ENCODE data around the gene ADAM19.

Gene ADAM19

GRCh38 chr5:157542282-157543000 is 33.1 kb downstream of the ADAM19 start:
- no peak for DNase-seq (ENCODE audit: low read depth in 3 of 3, low spot score in 1 of 3)

GRCh38 chr5:157541447-157542118 is 34.0 kb downstream of the ADAM19 start:
- DNase-seq (ENCODE audit: low read depth in 3 of 3, low spot score in 1 of 3) = no peak

- no peak for DNase-seq (ENCODE audit: low read depth in 3 of 3, low spot score in 1 of 3)
Measured at GRCh38 chr5:157540707-157541446, 34.7 kb downstream of the ADAM19 start.

- no peak for DNase-seq (ENCODE audit: low read depth in 3 of 3, low spot score in 1 of 3)
Measured at GRCh38 chr5:157540124-157540523, 35.5 kb downstream of the ADAM19 start.

GRCh38 chr5:157539503-157540022 is 36.0 kb downstream of the ADAM19 start:
- DNase-seq (ENCODE audit: low read depth in 3 of 3, low spot score in 1 of 3) = no peak

GRCh38 chr5:157538311-157538710 is 37.3 kb downstream of the ADAM19 start:
- DNase-seq (ENCODE audit: low read depth in 3 of 3, low spot score in 1 of 3) = no peak

- DNase-seq (ENCODE audit: low read depth in 3 of 3, low spot score in 1 of 3) = no peak
Measured at GRCh38 chr5:157535042-157535865, 40.3 kb downstream of the ADAM19 start.

GRCh38 chr5:157533011-157533481 is 42.5 kb downstream of the ADAM19 start:
- no peak for DNase-seq (ENCODE audit: low read depth in 3 of 3, low spot score in 1 of 3)

GRCh38 chr5:157532022-157532421 is 43.6 kb downstream of the ADAM19 start:
- DNase-seq (ENCODE audit: low read depth in 3 of 3, low spot score in 1 of 3) = no peak

GRCh38 chr5:157530226-157530972 is 45.2 kb downstream of the ADAM19 start:
- DNase-seq (ENCODE audit: low read depth in 3 of 3, low spot score in 1 of 3) = no peak

GRCh38 chr5:157529002-157529401 is 46.6 kb downstream of the ADAM19 start:
- no peak for DNase-seq (ENCODE audit: low read depth in 3 of 3, low spot score in 1 of 3)

GRCh38 chr5:157528036-157528632 is 47.4 kb downstream of the ADAM19 start:
- DNase-seq (ENCODE audit: low read depth in 3 of 3, low spot score in 1 of 3) = no peak

- no peak for DNase-seq (ENCODE audit: low read depth in 3 of 3, low spot score in 1 of 3)
Measured at GRCh38 chr5:157524887-157525286, 50.7 kb downstream of the ADAM19 start.

- DNase-seq (ENCODE audit: low read depth in 3 of 3, low spot score in 1 of 3) = no peak
Measured at GRCh38 chr5:157523976-157524375, 51.6 kb downstream of the ADAM19 start.

- DNase-seq (ENCODE audit: low read depth in 3 of 3, low spot score in 1 of 3) = no peak
Measured at GRCh38 chr5:157521704-157522029, 53.9 kb downstream of the ADAM19 start.

- DNase-seq (ENCODE audit: low read depth in 3 of 3, low spot score in 1 of 3) = no peak
Measured at GRCh38 chr5:157520911-157521703, 54.5 kb downstream of the ADAM19 start.

GRCh38 chr5:157519579-157520253 is 55.9 kb downstream of the ADAM19 start:
- DNase-seq (ENCODE audit: low read depth in 3 of 3, low spot score in 1 of 3) = no peak

- no peak for DNase-seq (ENCODE audit: low read depth in 3 of 3, low spot score in 1 of 3)
Measured at GRCh38 chr5:157518963-157519362, 56.6 kb downstream of the ADAM19 start.

Data from stimulated activated CD4-positive, alpha-beta T cell treated with anti-CD3 and anti-CD28 coated beads, TNF-alpha, amount 100 ng/mL, for 1 hour (primary cell).